HG03159 (cell line): ENCODE data around the gene ST3GAL2.
"Not testable (repeated sequence)": the region's sequence is repeated elsewhere in the genome, so short reads cannot be mapped to it uniquely, and the experiment has no call there.

ENCODE experiments used
- ATAC-seq: cut with Tn5 transposase; IDR thresholded peaks from one replicate; pipeline ENCODE4 v1.9.1; 2021; ENCODE audit warnings: mild to moderate bottlenecking, moderate library complexity; ENCODE audit not compliant: unreplicated experiment

Gene ST3GAL2

GRCh38 chr16:70342016-70342415, 96.9 kb downstream of the ST3GAL2 start:
- no peak for ATAC-seq

- no peak for ATAC-seq
Measured at GRCh38 chr16:70341600-70341999, 97.3 kb downstream of the ST3GAL2 start.

DNA sequence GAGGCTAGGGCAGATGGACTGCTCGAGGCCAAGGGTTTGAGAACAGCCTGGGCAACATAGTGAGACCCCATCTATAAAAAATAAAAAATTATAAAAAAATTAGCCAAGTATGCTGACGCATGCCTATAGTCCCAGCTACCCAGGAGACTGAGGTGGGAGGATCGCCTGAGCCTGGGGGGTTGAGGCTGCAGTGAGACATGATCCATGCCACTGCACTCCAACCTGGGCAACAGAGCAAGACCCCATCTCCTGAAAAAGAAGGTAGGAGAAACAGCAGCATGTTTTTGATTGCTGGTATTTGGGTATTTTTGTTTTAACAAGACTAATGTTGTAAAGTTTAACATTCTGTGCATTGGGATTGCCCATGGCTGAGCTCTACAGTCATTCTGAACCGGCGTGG, 101.1 kb downstream of the ST3GAL2 start:
- no peak for ATAC-seq

DNA sequence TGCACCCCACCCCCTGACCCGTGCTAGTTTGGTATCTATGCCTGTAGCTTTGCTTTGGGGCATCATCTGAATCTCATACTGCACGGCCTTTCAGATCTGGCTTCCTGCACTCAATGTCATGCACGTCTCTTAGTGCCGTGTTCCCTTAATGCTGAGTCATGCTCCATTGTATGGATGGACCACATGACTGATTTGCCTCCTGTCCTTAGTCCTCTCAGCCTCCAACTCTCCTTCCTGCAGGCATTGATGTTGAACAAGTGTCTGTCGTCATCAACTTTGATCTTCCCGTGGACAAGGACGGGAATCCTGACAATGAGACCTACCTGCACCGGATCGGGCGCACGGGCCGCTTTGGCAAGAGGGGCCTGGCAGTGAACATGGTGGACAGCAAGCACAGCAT, 106.2 kb downstream of the ST3GAL2 start:
- not testable (repeated sequence) for ATAC-seq

DNA sequence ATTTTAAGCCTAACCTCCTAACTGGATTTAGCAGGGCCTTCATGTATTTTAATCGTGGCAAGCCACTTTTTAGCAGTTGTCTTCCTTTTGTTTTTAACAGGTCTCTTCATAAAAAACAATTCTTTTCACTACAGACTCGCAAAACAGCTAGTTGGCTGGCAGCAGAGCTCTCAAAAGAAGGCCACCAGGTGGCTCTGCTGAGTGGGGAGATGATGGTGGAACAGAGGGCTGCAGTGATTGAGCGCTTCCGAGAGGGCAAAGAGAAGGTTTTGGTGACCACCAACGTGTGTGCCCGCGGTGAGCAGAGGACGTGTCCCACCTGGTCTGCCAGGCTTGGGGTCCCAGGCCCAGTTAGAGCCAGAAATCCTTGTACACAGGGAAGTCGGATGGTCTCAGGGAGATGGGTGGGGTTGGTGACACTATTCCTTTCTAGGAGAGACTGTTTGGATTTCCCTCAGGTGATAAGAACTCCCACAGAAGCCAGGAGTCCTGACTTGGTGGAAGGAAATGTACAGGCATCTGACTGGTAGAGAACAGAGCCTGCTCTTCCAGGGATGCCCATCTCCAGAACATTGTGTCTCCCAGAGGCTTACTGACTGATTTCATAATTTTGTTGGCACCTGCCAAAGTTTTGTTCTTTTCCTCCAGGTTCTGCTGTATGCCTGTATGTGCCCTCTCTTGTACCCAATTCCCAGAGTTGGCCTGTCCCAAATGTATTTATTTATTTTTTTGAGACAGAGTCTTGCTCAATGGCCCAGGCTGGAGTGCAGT, 107.1 kb downstream of the ST3GAL2 start:
- ATAC-seq = no peak

- no peak for ATAC-seq
Measured at GRCh38 chr16:70331091-70331490, 107.8 kb downstream of the ST3GAL2 start.
